ENCODE measurements around the gene IKZF2. TPM values are rescaled to one million over a fixed set of nuclear protein-coding genes. Genes with fewer than 3 reads are reported as not detected.

The IKZF2 gene
- total RNA-seq, 1 experiment from 2014 or later, result 14.2 TPM

DNA sequence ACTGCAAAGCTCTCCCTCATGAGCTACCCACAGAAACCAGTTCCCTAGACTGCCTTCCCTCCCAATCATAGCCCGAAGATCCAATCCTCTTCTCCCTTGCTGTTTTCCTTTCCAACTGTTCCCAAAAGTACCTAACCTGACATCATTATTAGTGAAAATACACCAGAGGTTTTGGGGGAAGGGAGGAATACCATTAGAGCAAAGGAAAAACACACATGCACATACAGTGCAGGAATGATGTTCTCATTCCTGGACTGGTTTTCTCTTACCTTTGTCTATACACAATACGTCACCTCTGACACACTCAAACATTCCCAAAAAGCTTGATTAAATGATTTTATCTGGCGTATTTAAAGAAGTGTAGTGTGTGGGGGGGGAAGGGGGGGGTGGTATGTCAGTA is 46.2 kb downstream of the IKZF2 start:
- H3K4me1 Mint-ChIP-seq (ENCODE audit: low read depth, unreplicated experiment), result peaks cover 16% of the 10 kb centered on the region
- no peaks in the 10 kb centered on the region for H3K9me3 ChIP-seq
- no peak overlapping the region for H3K27ac Mint-ChIP-seq (ENCODE audit: unreplicated experiment)
- TF ChIP-seq, protein P1, sequence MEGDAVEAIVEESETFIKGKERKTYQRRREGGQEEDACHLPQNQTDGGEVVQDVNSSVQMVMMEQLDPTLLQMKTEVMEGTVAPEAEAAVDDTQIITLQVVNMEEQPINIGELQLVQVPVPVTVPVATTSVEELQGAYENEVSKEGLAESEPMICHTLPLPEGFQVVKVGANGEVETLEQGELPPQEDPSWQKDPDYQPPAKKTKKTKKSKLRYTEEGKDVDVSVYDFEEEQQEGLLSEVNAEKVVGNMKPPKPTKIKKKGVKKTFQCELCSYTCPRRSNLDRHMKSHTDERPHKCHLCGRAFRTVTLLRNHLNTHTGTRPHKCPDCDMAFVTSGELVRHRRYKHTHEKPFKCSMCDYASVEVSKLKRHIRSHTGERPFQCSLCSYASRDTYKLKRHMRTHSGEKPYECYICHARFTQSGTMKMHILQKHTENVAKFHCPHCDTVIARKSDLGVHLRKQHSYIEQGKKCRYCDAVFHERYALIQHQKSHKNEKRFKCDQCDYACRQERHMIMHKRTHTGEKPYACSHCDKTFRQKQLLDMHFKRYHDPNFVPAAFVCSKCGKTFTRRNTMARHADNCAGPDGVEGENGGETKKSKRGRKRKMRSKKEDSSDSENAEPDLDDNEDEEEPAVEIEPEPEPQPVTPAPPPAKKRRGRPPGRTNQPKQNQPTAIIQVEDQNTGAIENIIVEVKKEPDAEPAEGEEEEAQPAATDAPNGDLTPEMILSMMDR (IDR thresholded peaks at IDR 0.05; ENCODE audit: insufficient read depth in 1 of 2, low read depth in 1 of 2, low read length in 1 of 2, severe bottlenecking in 1 of 2, unreplicated experiment in 1 of 2), result no peak
- ChIA-PET POLR2A (no interaction called here), CTCF (no interaction called here)
- H3K4me3 Mint-ChIP-seq (ENCODE audit: unreplicated experiment), result no peak overlapping the region
- no peaks in the 10 kb centered on the region; the same call in 1 of the 2 replicates for H3K4me1 ChIP-seq
- H3K9me3 Mint-ChIP-seq (ENCODE audit: unreplicated experiment), result no peaks in the 10 kb centered on the region
- no peak overlapping the region for H3K4me3 ChIP-seq (ENCODE audit: low read depth, low read length)
- H3K27me3 ChIP-seq (replicated peaks; ENCODE audit: control insufficient read depth, insufficient read depth, low read length), result no peaks in the 10 kb centered on the region
- H3K36me3 ChIP-seq (ENCODE audit: control insufficient read depth, insufficient read depth, low read length), result no peaks in the 10 kb centered on the region
- intact Hi-C loops (cut with micrococcal nuclease; ENCODE audit: unreplicated experiment), result no loop called here
- no peak for DNase-seq
- H3K27me3 Mint-ChIP-seq (ENCODE audit: insufficient read depth, unreplicated experiment), result no peaks in the 10 kb centered on the region
- H3K36me3 Mint-ChIP-seq (ENCODE audit: insufficient read depth, unreplicated experiment), result no peaks in the 10 kb centered on the region
- no TSS peak for BruUV-seq (replicated peaks)

DNA sequence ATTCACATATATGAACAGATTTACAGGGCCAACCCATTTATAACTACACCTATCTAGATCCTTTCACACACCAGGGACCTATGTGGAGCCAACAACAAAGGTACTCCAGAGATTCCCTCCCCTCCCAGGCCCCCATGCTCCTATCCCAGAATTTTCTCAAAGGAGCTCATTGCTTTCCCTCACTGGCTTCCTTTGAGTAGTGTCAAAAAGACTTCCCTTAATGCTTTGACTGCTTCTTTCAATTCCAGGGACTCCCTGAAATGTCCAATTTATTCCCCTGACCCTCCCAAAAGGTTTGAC is 46.6 kb downstream of the IKZF2 start:
- H3K36me3 Mint-ChIP-seq (ENCODE audit: insufficient read depth, unreplicated experiment), result no peaks in the 10 kb centered on the region
- BruUV-seq (replicated peaks), result no TSS peak
- no peaks in the 10 kb centered on the region for H3K36me3 ChIP-seq (ENCODE audit: control insufficient read depth, insufficient read depth, low read length)
- H3K27me3 ChIP-seq (replicated peaks; ENCODE audit: control insufficient read depth, insufficient read depth, low read length), result no peaks in the 10 kb centered on the region
- POLR2A ChIA-PET, result no interaction called here
- no peaks in the 10 kb centered on the region for H3K9me3 ChIP-seq
- no peak overlapping the region for H3K27ac Mint-ChIP-seq (ENCODE audit: unreplicated experiment)
- CTCF ChIA-PET, result no interaction called here
- no peaks in the 10 kb centered on the region for H3K27me3 Mint-ChIP-seq (ENCODE audit: insufficient read depth, unreplicated experiment)
- H3K4me1 ChIP-seq, result no peaks in the 10 kb centered on the region; the same call in 1 of the 2 replicates
- H3K9me3 Mint-ChIP-seq (ENCODE audit: unreplicated experiment), result no peaks in the 10 kb centered on the region
- TF ChIP-seq, protein P1 (IDR thresholded peaks at IDR 0.05; ENCODE audit: insufficient read depth in 1 of 2, low read depth in 1 of 2, low read length in 1 of 2, severe bottlenecking in 1 of 2, unreplicated experiment in 1 of 2), result no peak
- no peak for DNase-seq
- intact Hi-C loops (cut with micrococcal nuclease; ENCODE audit: unreplicated experiment), result no loop called here
- no peak overlapping the region for H3K4me3 Mint-ChIP-seq (ENCODE audit: unreplicated experiment)
- H3K4me3 ChIP-seq (ENCODE audit: low read depth, low read length), result no peak overlapping the region
- H3K4me1 Mint-ChIP-seq (ENCODE audit: low read depth, unreplicated experiment), result peaks cover 16% of the 10 kb centered on the region

DNA sequence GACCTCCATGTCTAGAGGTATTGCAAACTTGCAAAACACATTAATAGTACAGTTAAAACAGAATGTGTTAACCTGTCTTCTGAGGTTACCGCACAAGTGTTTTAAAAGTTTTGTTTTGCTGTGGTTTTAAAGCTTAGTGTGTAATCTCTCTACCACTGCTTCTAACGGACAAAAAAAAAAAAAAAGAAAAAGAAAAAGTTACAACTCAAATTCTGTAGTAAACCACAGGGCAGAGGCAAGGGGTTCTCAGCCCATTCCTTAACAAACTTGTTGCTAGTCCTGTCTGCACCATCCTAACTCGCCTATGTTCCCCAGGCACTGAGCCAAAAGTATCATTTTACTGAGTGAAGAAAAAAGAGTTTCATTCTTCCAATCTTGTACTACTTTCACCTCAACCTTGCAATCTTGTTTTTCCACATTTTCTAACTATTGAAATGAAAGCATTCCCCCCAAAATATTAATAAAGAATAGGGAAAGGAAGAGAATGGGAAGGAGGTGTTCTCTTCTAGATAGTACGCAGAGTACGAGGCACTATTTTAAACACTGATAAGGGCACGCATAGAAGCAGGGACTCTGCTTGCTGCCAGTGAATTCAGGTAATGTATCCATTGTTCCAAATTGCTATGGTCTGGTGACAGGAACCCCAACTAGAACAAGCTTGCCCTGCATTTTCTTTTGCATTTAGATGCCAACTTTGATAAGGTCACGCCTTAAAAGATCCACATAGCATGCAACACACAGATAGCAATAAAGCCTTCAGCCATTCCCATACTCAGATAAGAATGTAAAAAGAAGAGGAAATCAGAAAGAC is 47.1 kb downstream of the IKZF2 start:
- Histone ChIP-seq H3K9me3 (no peaks in the 10 kb centered on the region), H3K4me1 (no peaks in the 10 kb centered on the region; the same call in 1 of the 2 replicates), H3K27me3 (replicated peaks; ENCODE audit: control insufficient read depth, insufficient read depth, low read length) (no peaks in the 10 kb centered on the region), H3K36me3 (ENCODE audit: control insufficient read depth, insufficient read depth, low read length) (no peaks in the 10 kb centered on the region), H3K4me3 (ENCODE audit: low read depth, low read length) (no peak overlapping the region)
- ChIA-PET POLR2A (no interaction called here), CTCF (no interaction called here)
- Mint-ChIP-seq H3K4me1 (ENCODE audit: low read depth, unreplicated experiment) (peaks cover 16% of the 10 kb centered on the region), H3K4me3 (ENCODE audit: unreplicated experiment) (no peak overlapping the region), H3K27me3 (ENCODE audit: insufficient read depth, unreplicated experiment) (no peaks in the 10 kb centered on the region), H3K9me3 (ENCODE audit: unreplicated experiment) (no peaks in the 10 kb centered on the region), H3K27ac (ENCODE audit: unreplicated experiment) (no peak overlapping the region), H3K36me3 (ENCODE audit: insufficient read depth, unreplicated experiment) (no peaks in the 10 kb centered on the region)
- intact Hi-C loops (cut with micrococcal nuclease; ENCODE audit: unreplicated experiment), result no loop called here
- BruUV-seq (replicated peaks), result no TSS peak
- TF ChIP-seq, protein P1 (IDR thresholded peaks at IDR 0.05; ENCODE audit: insufficient read depth in 1 of 2, low read depth in 1 of 2, low read length in 1 of 2, severe bottlenecking in 1 of 2, unreplicated experiment in 1 of 2), result no peak
- no peak for DNase-seq

Data from Caco-2 (cell line).